Cerebellar nuclear complex (tissue), 1 donor: ENCODE data around the gene LBP.
"Not testable (repeated sequence)": the region's sequence is repeated elsewhere in the genome, so short reads cannot be mapped to it uniquely, and the experiment has no call there.

Source experiments
- DNase-seq, 2 experiments: peaks; one replicate each; lab custom pipeline; 2025; lab: John Stamatoyannopoulos, UW

Gene LBP

DNA sequence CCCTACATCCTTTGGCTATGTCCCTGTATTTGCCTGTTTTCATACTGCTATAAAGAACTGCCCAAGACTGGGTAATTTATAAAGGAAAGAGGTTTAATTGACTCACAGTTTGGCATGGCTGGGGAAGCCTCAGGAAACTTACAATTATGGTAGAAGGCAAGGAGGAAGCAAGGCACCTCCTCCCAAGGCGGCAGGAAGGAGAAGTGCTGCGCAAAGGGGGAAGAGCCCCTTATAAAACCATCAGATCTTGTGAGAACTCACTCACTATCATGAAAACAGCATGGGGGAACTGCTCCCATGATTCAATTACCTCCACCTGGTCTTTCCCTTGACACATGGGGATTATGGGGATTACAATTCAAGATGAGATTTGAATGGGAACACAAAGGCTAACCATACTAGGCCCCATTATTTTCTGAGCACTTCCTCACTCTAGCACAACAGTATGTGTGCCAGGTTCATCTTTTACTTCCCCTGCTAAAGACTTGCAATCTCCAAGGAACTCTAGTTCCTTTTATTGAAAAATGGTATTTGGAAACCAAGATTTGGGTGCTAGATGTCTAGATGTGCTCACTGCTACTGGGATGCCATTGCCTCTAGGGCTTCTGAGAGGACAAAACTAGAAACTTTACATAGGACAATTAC is 49.6 kb downstream of the LBP start:
- DNase-seq: not testable (repeated sequence)

GRCh38 chr20:38402089-38402488 is 55.8 kb downstream of the LBP start:
- DNase-seq: no peak

GRCh38 chr20:38402816-38403215 is 56.5 kb downstream of the LBP start:
- DNase-seq: no peak

DNA sequence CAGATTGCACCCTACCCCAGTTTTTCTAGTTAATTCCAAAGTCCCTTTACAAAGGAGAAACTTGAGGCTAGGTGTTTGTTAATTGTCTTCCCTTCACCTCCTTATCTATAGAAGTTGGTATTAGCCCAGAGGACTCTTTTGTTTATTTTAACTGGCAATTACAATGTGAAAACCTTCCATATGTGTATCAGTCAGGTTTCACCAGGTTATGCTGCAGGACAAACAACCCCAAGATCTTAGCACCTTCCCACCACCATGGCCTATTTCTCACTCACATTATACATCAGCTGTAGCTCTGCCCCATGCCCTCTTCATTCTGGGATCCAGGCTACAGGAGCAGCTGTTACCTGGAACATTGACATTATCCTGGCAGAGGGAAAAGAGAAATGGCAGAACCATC is 57.7 kb downstream of the LBP start:
- DNase-seq: no peak

- DNase-seq: no peak
These were observed 58.9 kb downstream of the LBP start for GRCh38 chr20:38405132-38405531.

DNA sequence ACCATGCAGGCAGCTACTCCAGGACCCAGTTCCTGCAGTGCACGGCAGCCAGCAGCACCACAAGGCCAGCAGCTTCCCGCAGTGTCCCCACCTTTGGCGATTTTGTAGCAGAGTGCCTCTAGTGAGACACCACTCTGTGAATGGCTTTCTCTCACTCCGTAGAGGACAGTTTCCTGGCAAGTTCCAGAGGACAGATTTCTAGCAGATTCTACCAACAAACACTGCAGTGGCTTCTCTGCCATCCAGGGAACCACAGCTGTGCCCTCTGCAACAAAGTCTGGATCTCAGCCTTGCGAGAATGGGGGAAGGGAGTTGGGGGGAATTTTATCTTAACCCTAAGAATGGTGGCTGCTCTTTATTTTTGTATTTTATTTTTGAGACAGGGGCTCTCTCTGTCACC is 60.2 kb downstream of the LBP start:
- no peak for DNase-seq

GRCh38 chr20:38407321-38407720 is 61.0 kb downstream of the LBP start:
- no peak for DNase-seq

DNA sequence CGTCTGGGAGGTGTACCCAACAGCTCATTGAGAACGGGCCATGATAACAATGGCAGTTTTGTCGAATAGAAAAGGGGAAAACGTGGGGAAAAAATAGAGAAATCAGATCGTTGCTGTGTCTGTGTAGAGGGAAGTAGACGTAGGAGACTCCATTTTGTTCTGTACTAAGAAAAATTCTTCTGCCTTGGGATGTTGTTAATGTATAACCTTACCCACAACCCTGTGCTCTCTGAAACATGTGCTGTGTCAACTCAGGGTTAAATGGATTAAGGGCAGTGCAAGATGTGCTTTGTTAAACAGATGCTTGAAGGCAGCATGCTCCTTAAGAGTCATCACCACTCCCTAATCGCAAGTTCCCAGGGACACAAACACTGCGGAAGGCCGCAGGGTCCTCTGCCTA is 61.5 kb downstream of the LBP start:
- not testable (repeated sequence) for DNase-seq

- DNase-seq: no peak
These were observed 66.7 kb downstream of the LBP start for GRCh38 chr20:38412877-38413577.

DNA sequence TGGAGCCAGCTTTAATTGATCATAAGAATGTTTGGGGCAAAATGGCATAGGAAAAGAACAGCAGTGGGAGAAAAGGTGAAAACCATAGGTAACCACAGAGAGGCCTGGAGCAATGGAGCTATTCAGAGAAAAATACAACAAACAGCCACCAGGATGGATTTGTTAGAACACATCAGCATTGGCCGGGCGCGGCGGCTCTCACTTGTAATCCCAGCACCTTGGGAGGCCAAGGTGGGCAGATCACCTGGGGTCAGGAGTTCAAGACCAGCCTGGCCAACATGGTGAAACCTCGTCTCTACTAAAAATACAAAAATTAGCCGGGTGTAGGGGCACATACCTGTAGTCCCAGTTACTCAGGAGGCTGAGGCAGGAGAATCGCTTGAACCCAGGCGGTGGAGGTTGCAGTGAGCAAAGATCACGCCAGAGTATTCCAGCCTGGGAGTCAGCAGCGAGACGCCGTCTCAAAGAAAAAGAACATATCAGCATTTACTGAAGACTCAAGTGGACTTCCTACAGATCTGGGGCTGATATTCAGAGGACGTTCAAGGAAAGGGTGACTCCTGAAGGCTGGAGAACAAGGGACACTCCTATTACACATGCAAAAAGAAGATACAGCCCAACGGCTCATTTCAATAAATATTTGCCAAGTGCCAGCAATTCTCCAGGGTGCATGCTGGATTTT is 68.6 kb downstream of the LBP start:
- DNase-seq: no peak

DNA sequence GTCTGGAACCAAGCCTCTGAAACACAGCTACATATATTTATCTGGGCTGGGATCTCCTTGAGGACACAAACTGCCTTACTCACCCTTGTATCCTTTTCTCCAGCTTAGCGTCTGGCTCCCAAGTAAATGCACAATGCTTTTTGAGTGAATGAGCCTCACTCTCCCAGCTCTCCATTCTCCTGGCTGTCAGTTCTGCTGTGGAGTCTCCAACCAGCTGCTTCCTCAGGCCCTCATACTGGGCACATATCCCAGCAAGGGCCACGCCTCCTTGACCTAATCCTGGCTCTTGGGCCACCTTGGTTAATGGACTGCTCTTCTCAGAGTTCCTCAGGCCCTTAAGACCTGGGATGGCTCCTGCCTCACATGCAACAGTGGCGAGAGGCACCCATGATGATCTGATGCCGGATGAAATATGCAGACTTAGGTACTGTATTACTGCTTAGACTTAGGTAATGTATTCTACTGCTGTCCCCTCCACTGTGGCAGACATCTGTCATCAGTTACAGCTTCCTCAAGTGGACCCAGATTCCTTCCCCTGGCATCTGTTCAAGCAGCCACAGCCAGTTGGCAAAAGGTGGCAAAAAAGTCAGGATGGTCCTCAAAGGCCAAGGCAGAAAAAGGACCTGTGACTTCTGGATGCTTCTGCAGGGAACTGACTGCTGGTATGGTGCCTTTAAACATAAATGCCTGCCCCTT is 72.4 kb downstream of the LBP start:
- no peak for DNase-seq

DNA sequence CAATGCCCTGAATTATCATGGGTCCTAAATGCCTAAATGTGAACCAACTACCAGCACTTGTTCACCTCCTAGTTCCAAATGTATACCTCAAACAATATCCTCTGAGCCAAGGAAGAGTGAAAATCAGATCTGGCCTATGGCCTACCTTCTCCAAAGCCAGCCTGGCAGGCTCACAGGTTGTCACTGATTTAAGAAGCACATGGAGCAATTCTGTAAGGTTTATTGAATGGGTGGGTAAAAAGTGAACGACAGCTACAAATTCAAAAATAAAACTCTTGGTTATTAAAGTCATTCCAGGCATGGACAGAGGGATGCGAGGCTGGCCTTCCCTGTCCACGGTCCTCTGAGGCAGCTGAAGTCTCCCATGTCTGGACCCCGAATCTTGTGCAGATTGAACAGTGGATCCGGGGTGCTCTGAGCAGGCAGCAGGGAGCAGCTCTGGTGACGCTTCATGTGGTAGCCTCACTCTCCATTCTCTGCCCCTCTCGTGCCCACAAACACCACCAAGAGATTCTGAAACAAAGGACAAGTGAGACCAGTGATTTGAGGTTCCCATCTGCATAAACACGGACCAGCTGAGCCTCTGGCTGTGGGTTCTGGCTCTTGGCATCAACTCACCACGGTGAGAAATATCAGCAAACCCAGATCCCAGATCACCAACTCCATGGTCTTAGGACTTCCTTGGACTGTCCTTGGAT is 74.3 kb downstream of the LBP start:
- no peak for DNase-seq

DNA sequence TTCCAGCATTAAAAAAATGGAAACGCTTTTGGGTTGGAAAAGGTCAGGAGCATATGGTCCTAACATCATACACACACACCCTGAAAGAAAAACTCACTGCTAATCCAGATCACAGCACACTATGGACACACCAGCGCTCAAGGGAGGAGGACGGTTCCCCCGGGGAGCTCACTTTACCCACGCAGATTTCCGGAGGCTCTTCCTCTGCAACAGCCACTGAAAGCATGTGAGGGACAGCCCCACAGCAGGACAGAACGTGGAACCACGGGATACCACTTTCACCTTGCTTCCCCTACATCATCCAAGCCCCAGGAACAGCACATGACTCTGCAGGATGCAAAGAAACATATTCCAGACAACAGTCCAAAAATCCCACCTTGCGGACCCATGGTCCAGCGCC is 75.6 kb downstream of the LBP start:
- no peak for DNase-seq

- no peak for DNase-seq
These were observed 77.3 kb downstream of the LBP start for GRCh38 chr20:38423541-38423940.

DNA sequence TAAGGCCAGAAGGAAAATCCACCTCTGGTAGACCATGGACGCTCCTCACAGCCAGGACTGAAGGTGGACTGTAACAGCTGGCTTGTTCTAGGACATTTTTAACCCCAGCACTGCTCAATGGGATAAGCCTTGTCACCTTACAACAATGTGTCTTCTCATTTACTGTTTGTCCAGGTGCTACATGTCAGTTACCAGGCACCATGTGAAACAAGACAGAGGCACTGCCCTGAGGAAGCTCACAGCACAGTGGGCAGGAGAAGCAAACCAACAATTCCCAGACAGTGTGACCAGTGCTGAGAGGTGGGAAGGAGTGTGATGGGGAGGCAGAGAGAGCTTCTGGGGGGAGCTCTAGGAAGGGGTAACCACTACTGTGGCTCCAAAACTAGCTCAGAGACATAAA is 78.1 kb downstream of the LBP start:
- DNase-seq: no peak

GRCh38 chr20:38426006-38426897 is 80.0 kb downstream of the LBP start:
- no peak for DNase-seq
